HCT116 (cell line): ENCODE measurements around the gene FGF8. TPM values are rescaled to one million over a fixed set of nuclear protein-coding genes. Genes with fewer than 3 reads are reported as not detected.

Experiments
- ATAC-seq: fragments of 200-7000 bp; cut with Tn5 transposase; 2 replicates; pipeline ENCODE4 v1.9.1; 2020; ENCODE audit warnings: mild to moderate bottlenecking, moderate library complexity
- BruUV-seq: library from RNA; stranded (reverse); fragments of 400-500 nt; replicated peaks from 2 replicates; lab custom pipeline; 2021; lab: Mats Ljungman, UMichigan
- CTCF ChIA-PET: fragments of 300-600 bp; sonication (Branson Sonifier 250); formaldehyde crosslinking; loops from one replicate; lab custom pipeline; 2021; ENCODE audit warnings: antibody characterized with exemption; lab: Charles Lee
- POLR2A ChIA-PET: fragments of 300-600, 350-600 bp; sonication (Branson Sonifier 250); formaldehyde crosslinking; loops from one replicate; lab custom pipeline; 2021; ENCODE audit warnings: antibody characterized with exemption; lab: Charles Lee
- RAD21 ChIA-PET, 2 experiments: fragments of 300-600 bp; sonication (Branson Sonifier 250); formaldehyde crosslinking; loops; one replicate each; lab custom pipeline; 2023; ENCODE audit warnings: low total read pairs in 2 of 2; ENCODE audit not compliant: uncharacterized antibody in 2 of 2, unreplicated experiment in 2 of 2, low non-redundant PET in 1 of 2; lab: Charles Lee
- DNase-seq: peaks from one replicate; pipeline ENCODE4 v3.0.0-alpha.2; 2010; ENCODE audit warnings: low read depth, low spot score
- H2AFZ ChIP-seq: fragments of 200-600 bp; shearing (Covaris generic), sonication (generic); 2 replicates; pipeline ENCODE4 v1.6.1; 2017; ENCODE audit warnings: low read depth, mixed run types, mixed read lengths, antibody characterized with exemption, low read length; ENCODE audit not compliant: poor library complexity, severe bottlenecking
- H3K27ac ChIP-seq: 2 replicates; pipeline ENCODE4 v1.5.1; 2012; ENCODE audit warnings: low read depth, low read length
- H3K27me3 ChIP-seq: fragments of 200-600 bp; sonication (generic); 2 replicates; pipeline ENCODE4 v1.6.1; 2016; ENCODE audit warnings: mixed run types, low read length, mixed read lengths; ENCODE audit not compliant: insufficient read depth
- H3K36me3 ChIP-seq, 2 experiments: fragments of 200-500 bp in 1 of 2; fragments of 200-600 bp in 1 of 2; sonication (Bioruptor generic) in 1 of 2; sonication (generic) in 1 of 2; 2 replicates each; pipeline versions ENCODE4 v1.5.1 to v1.6.1; 2014 to 2016; ENCODE audit warnings: low read length in 2 of 2, inconsistent platforms in 1 of 2, mixed read lengths in 1 of 2, mixed run types in 1 of 2; ENCODE audit not compliant: insufficient read depth in 2 of 2, control insufficient read depth in 1 of 2
- H3K4me1 ChIP-seq, 2 experiments: fragments of 200-600 bp in 1 of 2; sonication (generic) in 1 of 2; 2 replicates each; pipeline versions ENCODE4 v1.5.1 to v1.6.1; 2012 to 2017; ENCODE audit warnings: low read length in 2 of 2, inconsistent platforms in 1 of 2, mild to moderate bottlenecking in 1 of 2, mixed read lengths in 1 of 2, mixed run types in 1 of 2, moderate library complexity in 1 of 2; ENCODE audit not compliant: insufficient read depth in 2 of 2, control insufficient read depth in 1 of 2
- H3K4me2 ChIP-seq: fragments of 200-600 bp; sonication (generic); 2 replicates; pipeline ENCODE4 v1.6.1; 2017; ENCODE audit warnings: mixed run types, low read length, mixed read lengths
- H3K4me3 ChIP-seq, 2 experiments: fragments of 200-600 bp in 1 of 2; sonication (generic) in 1 of 2; replicated peaks in 1 of 2; 2 replicates each; pipeline ENCODE4 v1.5.1; 2011 to 2016; ENCODE audit warnings: low read length in 2 of 2, control low read depth in 1 of 2, low read depth in 1 of 2, mild to moderate bottlenecking in 1 of 2, mixed read lengths in 1 of 2, mixed run types in 1 of 2
- H3K79me2 ChIP-seq: fragments of 200-600 bp; sonication (generic); 2 replicates; pipeline ENCODE4 v1.6.1; 2017; ENCODE audit warnings: mild to moderate bottlenecking, mixed run types, low read length, moderate library complexity, mixed read lengths; ENCODE audit not compliant: insufficient read depth
- H3K9ac ChIP-seq: fragments of 200-600 bp; sonication (generic); 2 replicates; pipeline ENCODE4 v1.6.1; 2016; ENCODE audit warnings: low read length, mixed read lengths
- H3K9me2 ChIP-seq: fragments of 200-600 bp; sonication (generic), shearing (Covaris generic); 2 replicates; pipeline ENCODE4 v1.6.1; 2017; ENCODE audit warnings: mixed run types, mild to moderate bottlenecking, moderate library complexity; ENCODE audit not compliant: insufficient read depth
- H3K9me3 ChIP-seq, 2 experiments: fragments of 200-500 bp in 1 of 2; fragments of 200-600 bp in 1 of 2; sonication (Bioruptor generic) in 1 of 2; sonication (generic) in 1 of 2; 2 replicates each; pipeline ENCODE4 v1.6.1; 2014 to 2017; ENCODE audit warnings: low read length in 2 of 2, mixed read lengths in 2 of 2, inconsistent platforms in 1 of 2, low read depth in 1 of 2, mild to moderate bottlenecking in 1 of 2, mixed run types in 1 of 2, moderate library complexity in 1 of 2; ENCODE audit not compliant: control insufficient read depth in 1 of 2, insufficient read depth in 1 of 2
- H4K20me1 ChIP-seq: fragments of 200-600 bp; sonication (generic), shearing (Covaris generic); 2 replicates; pipeline ENCODE4 v1.6.1; 2017; ENCODE audit warnings: mixed run types, mild to moderate bottlenecking, moderate library complexity; ENCODE audit not compliant: insufficient read depth
- MAX ChIP-seq: IDR thresholded peaks from 2 replicates; pipeline ENCODE4 v1.6.1; 2012
- POLR2A ChIP-seq: IDR thresholded peaks from 2 replicates; pipeline ENCODE4 v1.7.0; 2011; ENCODE audit warnings: borderline replicate concordance; ENCODE audit not compliant: insufficient read depth, insufficient read length; ENCODE audit errors: extremely low read depth
- POLR2AphosphoS5 ChIP-seq: IDR thresholded peaks from 2 replicates; pipeline ENCODE4 v1.6.1; 2011; ENCODE audit warnings: mild to moderate bottlenecking, low read depth, low read length, moderate library complexity
- TCF7L2 ChIP-seq: IDR thresholded peaks from 2 replicates; pipeline ENCODE4 v1.7.0; 2011; ENCODE audit warnings: borderline replicate concordance, inconsistent platforms; ENCODE audit not compliant: insufficient read depth, insufficient read length; ENCODE audit errors: extremely low read depth
- intact Hi-C: fragments of 100-400 bp; cut with micrococcal nuclease; formaldehyde crosslinking; loops from 2 replicates; pipeline ENCODE4 v1.10.0; 2022
- total RNA-seq: library from RNA; stranded (reverse); gene quantifications from one replicate; pipeline ENCODE4 v1.2.1, GENCODE V29; 2021; ENCODE audit not compliant: unreplicated experiment

The FGF8 gene
- total RNA-seq, 1 experiment from 2014 or later, result 2.7 TPM

- peak; percentile 47 for ATAC-seq
- TF ChIP-seq POLR2A (peak; percentile 79), MAX (no peak), POLR2AphosphoS5 (peak; percentile 63), TCF7L2 (peak; percentile 10)
- Histone ChIP-seq H3K4me3 (peak overlapping the region; percentile 87 to 96), H3K79me2 (peaks cover 72% of the 10 kb centered on the region), H3K4me1 (peaks cover 18 to 31% of the 10 kb centered on the region in 2 experiments), H3K9ac (peak overlapping the region; percentile 97), H3K4me2 (peak overlapping the region; percentile 87), H3K27me3 (no peaks in the 10 kb centered on the region), H3K9me3 (no peaks in the 10 kb centered on the region), H3K9me2 (no peaks in the 10 kb centered on the region), H2AFZ (no peak overlapping the region), H3K27ac (peak overlapping the region; percentile 81), H4K20me1 (peaks cover 26% of the 10 kb centered on the region; the same call in 1 of the 2 replicates), H3K36me3 (peaks cover 10% of the 10 kb centered on the region in 2 experiments; a peak in 3 of 4 replicates)
- CTCF ChIA-PET, result interaction anchor here (0.7 to 2.0 kb wide), 11 partner anchors 10 to 603 kb away, joined by 3 to 19 read pairs (median 5); no protein-coding TSS in a partner anchor
- peak; percentile 83 for DNase-seq
- no TSS peak for BruUV-seq
- POLR2A ChIA-PET, result interaction anchor here (0.5 to 1.9 kb wide), 8 partner anchors 8 to 825 kb away, joined by 3 to 10 read pairs (median 5); partner anchors contain the start of gene NPM3
- intact Hi-C loops, result loop anchor here (5.0 kb wide), 1 partner anchor 35 kb away; the partner anchor contains the start of gene NPM3
- RAD21 ChIA-PET, result interaction anchor here (0.7 to 2.0 kb wide), 4 partner anchors 22 to 897 kb away, joined by 3 to 9 read pairs (median 7); no protein-coding TSS in a partner anchor
These were observed 41.6 kb upstream of the FGF8 start for GRCh38 chr10:101817337-101818118.

- Histone ChIP-seq H3K4me3 (peak overlapping the region; percentile 87 to 96), H3K9ac (peak overlapping the region; percentile 97), H3K27me3 (no peaks in the 10 kb centered on the region), H3K27ac (peak overlapping the region; percentile 81), H2AFZ (no peak overlapping the region), H3K4me1 (peaks cover 18 to 31% of the 10 kb centered on the region in 2 experiments), H3K9me3 (no peaks in the 10 kb centered on the region), H3K4me2 (peak overlapping the region; percentile 87), H3K79me2 (peaks cover 78% of the 10 kb centered on the region), H3K9me2 (no peaks in the 10 kb centered on the region), H4K20me1 (peaks cover 26% of the 10 kb centered on the region; the same call in 1 of the 2 replicates), H3K36me3 (peaks cover 16 to 17% of the 10 kb centered on the region in 2 experiments; a peak in 3 of 4 replicates)
- no peak for DNase-seq
- TF ChIP-seq TCF7L2, result no peak
- no peak for TF ChIP-seq MAX
- ChIA-PET POLR2A (no interaction called here), CTCF (no interaction called here), RAD21 (no interaction called here)
- intact Hi-C loops, result loop anchor here (5.0 kb wide), 1 partner anchor 35 kb away; the partner anchor contains the start of gene NPM3
- no peak for ATAC-seq
- no TSS peak for BruUV-seq
These were observed 41.0 kb upstream of the FGF8 start for GRCh38 chr10:101816913-101817336.
